Spleen (tissue), 7 donors: Measurements from ENCODE around the gene TMEM121.

Source experiments
- POLR2A ChIP-seq, 3 donors: fragments of 450-650 bp; IDR thresholded peaks; one replicate each; pipeline ENCODE4 v1.5.1; 2017; ENCODE audit warnings: antibody characterized with exemption in 3 of 3, mild to moderate bottlenecking in 1 of 3
- POLR2AphosphoS5 ChIP-seq, 3 donors: sonication (generic); formaldehyde crosslinking; IDR thresholded peaks; one replicate each; pipeline ENCODE4 v1.5.1; 2017; ENCODE audit warnings: antibody characterized with exemption in 3 of 3
- TF ChIP-seq, protein P1 (sequence below), 11 experiments: fragments of 200-600 bp in 7 of 11; fragments of 450-650 bp in 4 of 11; sonication (generic) in 4 of 11; IDR thresholded peaks in 8 of 11; conservative IDR thresholded peaks in 3 of 11; 1 replicate in 7 of 11; 2 replicates in 4 of 11; pipeline versions ENCODE4 v1.4.0 to v1.8.0; 2016 to 2021; ENCODE audit warnings: antibody characterized with exemption in 11 of 11, inconsistent platforms in 4 of 11, mild to moderate bottlenecking in 1 of 11
- donor health status: DM: no; HTN: no; CAD: no; lungs with moderate emphysema.
- donor health status: DM: no; HTN: no; CAD: no.
- donor health status: DM: no; HTN: no; CAD: no.

DNA sequence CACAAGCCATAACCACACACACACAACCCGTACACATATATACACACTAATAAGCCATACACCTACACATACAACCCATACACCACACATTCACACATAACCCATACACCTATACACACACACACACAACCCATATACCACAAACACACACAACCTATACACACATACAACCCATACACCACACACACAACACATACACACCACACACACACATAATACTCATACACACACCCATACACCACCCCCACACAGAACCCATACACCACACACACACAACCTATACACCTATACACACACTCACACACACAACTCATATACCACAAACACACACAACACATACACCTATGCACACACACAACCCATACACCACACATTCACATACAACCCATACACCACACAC is 44.1 kb downstream of the TMEM121 start:
- TF ChIP-seq POLR2AphosphoS5 (IDR thresholded peaks at IDR 0.05) = no peak
- TF ChIP-seq, protein P1, sequence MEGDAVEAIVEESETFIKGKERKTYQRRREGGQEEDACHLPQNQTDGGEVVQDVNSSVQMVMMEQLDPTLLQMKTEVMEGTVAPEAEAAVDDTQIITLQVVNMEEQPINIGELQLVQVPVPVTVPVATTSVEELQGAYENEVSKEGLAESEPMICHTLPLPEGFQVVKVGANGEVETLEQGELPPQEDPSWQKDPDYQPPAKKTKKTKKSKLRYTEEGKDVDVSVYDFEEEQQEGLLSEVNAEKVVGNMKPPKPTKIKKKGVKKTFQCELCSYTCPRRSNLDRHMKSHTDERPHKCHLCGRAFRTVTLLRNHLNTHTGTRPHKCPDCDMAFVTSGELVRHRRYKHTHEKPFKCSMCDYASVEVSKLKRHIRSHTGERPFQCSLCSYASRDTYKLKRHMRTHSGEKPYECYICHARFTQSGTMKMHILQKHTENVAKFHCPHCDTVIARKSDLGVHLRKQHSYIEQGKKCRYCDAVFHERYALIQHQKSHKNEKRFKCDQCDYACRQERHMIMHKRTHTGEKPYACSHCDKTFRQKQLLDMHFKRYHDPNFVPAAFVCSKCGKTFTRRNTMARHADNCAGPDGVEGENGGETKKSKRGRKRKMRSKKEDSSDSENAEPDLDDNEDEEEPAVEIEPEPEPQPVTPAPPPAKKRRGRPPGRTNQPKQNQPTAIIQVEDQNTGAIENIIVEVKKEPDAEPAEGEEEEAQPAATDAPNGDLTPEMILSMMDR (IDR thresholded peaks at IDR 0.05 in 8 of 11, conservative IDR thresholded peaks at IDR 0.05 in 3 of 11) = no peak
- TF ChIP-seq POLR2A (IDR thresholded peaks at IDR 0.05) = no peak
